ENCODE data around the gene CNN1.
A peak's percentile ranks its signal among the peaks of the same experiment; 100 is the strongest.

- TF ChIP-seq EZH2phosphoT487 (IDR thresholded peaks at IDR 0.05; ENCODE audit: unreplicated experiment) (no peak), POLR2AphosphoS5 (IDR thresholded peaks at IDR 0.05; ENCODE audit: low read depth) (peak; percentile 97)
These were observed 20.5 kb downstream of the CNN1 start, which contains the start of gene ELOF1 for GRCh38 chr19:11558881-11559828.

Data from GM23338 (cell line).